ENCODE results near the gene UTF1.
A peak's percentile ranks its signal among the peaks of the same experiment; 100 is the strongest.

The UTF1 gene

GRCh38 chr10:133270773-133271297 is 40.8 kb downstream of the UTF1 start:
- DNase-seq (ENCODE audit: low read depth, low spot score): no peak
- H3K4me3 ChIP-seq (ENCODE audit: low read length): no peak overlapping the region

GRCh38 chr10:133271521-133272300 is 41.7 kb downstream of the UTF1 start:
- no peak overlapping the region for H3K4me3 ChIP-seq (ENCODE audit: low read length)

GRCh38 chr10:133272301-133272963 is 42.4 kb downstream of the UTF1 start:
- H3K4me3 ChIP-seq (ENCODE audit: low read length): no peak overlapping the region
- no peak for DNase-seq (ENCODE audit: low read depth, low spot score)

More at GRCh38 chr10:133271521-133272300, 41.7 kb downstream of the UTF1 start:
- DNase-seq (ENCODE audit: low read depth, low spot score): no peak

DNA sequence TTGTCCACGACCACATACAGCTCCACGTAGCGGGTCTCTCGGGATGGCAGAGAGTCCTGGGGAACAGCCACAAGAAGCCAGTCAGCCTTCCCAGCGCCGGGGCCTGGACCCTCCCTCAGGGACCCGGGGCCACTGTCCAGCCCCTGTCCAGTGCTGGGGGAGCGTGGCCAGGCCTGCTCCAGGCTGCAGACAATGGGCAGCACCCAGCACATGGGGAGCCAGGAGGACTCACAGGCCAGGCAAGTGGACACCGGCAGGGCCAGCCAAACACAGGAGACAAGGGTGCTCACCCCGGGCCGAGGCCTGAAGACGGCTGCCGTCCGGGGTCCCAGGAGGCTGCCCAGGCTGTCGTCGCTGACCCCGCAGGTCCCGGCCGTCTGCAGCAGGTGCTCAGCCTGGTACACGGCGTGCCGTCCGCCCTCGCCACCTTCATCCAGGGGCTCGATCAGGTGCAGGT is 43.0 kb downstream of the UTF1 start:
- H3K4me3 ChIP-seq (ENCODE audit: low read length): no peak overlapping the region
- no peak for DNase-seq (ENCODE audit: low read depth, low spot score)

GRCh38 chr10:133273534-133274143 is 43.6 kb downstream of the UTF1 start:
- DNase-seq (ENCODE audit: low read depth, low spot score): no peak
- no peak overlapping the region for H3K4me3 ChIP-seq (ENCODE audit: low read length)

- peak; percentile 41 for DNase-seq (ENCODE audit: low read depth, low spot score)
- H3K4me3 ChIP-seq (ENCODE audit: low read length): peak overlapping the region; percentile 5; the same call in 1 of the 2 replicates
Measured at GRCh38 chr10:133274751-133275683, 45.0 kb downstream of the UTF1 start.

- no peak for DNase-seq (ENCODE audit: low read depth, low spot score)
- no peak overlapping the region for H3K4me3 ChIP-seq (ENCODE audit: low read length)
Measured at GRCh38 chr10:133275684-133276092, 45.7 kb downstream of the UTF1 start.

DNA sequence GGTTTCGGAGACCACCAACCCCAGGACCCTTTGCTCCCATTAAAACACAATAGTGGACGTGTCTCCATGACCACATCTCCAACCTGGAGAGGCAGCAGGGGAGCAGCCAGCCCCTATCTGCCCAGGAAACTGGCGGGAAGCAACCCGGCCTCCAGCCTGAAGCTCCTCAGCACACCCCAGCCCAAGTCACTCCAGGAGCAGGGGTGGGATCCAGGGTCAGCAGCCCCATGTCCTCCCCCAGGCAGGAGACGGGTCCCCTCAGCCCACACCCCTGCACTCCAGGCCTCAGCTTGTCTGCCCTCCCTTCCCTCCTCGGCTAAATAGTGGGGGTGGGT is 46.0 kb downstream of the UTF1 start:
- no peak overlapping the region for H3K4me3 ChIP-seq (ENCODE audit: low read length)
- DNase-seq (ENCODE audit: low read depth, low spot score): no peak

- DNase-seq (ENCODE audit: low read depth, low spot score): no peak
Measured at GRCh38 chr10:133276435-133277201, 46.6 kb downstream of the UTF1 start, which contains the start of gene ADAM8. Gene ADAM8, minus strand, starts transcription at chr10:133276868. Its CDS starts 51 bp downstream, at chr10:133276817.

GRCh38 chr10:133277277-133277992 is 47.4 kb downstream of the UTF1 start:
- no peak for DNase-seq (ENCODE audit: low read depth, low spot score)
- H3K4me3 ChIP-seq (ENCODE audit: low read length): no peak overlapping the region

More at GRCh38 chr10:133276435-133277201, 46.6 kb downstream of the UTF1 start, which contains the start of gene ADAM8:
- H3K4me3 ChIP-seq (ENCODE audit: low read length): no peak within 1 kb of the TSS

- H3K4me3 ChIP-seq (ENCODE audit: low read length): no peak overlapping the region
- DNase-seq (ENCODE audit: low read depth, low spot score): no peak
Measured at GRCh38 chr10:133277993-133278576, 48.1 kb downstream of the UTF1 start.

- DNase-seq (ENCODE audit: low read depth, low spot score): no peak
- H3K4me3 ChIP-seq (ENCODE audit: low read length): no peak overlapping the region
Measured at GRCh38 chr10:133278577-133279265, 48.7 kb downstream of the UTF1 start.

DNA sequence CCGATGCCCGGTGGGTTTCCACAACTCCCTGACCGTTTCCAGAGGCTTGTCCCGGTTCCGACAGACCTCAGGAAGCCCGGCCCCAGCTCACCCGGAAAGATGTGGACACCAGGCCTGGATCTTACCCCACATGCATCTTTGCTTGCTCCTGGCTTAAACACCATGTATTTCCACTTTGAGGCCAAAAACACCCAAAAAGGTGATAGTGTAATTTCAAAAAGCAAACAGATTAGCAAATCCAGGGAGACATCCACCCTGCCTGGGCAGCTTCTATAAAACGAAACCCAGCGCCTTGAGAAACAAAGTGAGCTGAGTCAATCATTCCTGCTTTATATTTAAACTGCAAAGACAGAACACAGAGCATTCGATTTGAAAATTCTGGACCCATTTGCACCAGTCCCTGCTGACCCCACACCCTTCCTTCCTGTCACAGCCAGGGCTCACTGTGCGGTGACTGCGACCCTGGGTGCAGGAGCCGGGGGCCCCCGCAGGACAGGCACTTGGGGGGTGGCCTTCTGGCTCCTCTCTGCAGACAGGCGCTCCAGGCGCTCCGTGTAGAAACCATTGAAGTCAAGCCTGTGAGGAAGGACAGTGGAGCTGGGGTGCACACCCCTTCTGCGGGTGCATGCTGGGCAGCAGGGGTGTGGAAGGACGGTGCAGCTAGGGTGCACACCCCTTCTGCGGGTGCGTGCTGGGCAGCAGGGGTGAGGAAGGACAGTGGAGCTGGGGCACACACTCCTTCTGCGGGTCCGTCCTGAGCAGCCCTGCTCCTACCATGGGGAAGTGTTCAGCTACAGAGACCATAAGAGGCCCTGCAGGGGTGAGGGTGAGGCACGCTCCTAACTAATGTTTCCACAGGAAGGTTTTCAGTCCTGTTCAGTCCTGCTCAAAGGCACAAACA is 49.6 kb downstream of the UTF1 start:
- no peak for DNase-seq (ENCODE audit: low read depth, low spot score)
- no peak overlapping the region for H3K4me3 ChIP-seq (ENCODE audit: low read length)

- no peak overlapping the region for H3K4me3 ChIP-seq (ENCODE audit: low read length)
Measured at GRCh38 chr10:133280391-133281059, 50.5 kb downstream of the UTF1 start.

DNA sequence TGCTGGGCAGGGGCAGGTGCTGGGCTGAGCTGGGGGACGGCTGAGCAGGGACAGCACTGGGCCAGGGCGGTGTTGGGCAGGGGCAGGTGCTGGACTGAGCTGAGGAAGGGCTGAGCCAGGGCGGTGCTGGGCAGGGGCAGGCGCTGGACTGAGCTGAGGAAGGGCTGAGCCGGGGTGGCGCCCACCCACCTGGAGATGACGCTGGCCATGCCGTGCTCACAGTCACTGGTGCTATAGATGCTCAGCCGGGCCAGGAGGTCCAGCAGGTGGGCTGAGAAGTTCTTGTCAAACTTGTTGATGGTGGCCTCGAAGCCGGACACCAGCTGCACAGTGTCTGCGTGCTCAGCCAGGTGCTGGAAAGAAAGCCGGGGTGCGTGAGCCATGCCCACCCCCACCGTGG is 51.1 kb downstream of the UTF1 start:
- no peak overlapping the region for H3K4me3 ChIP-seq (ENCODE audit: low read length)

More at GRCh38 chr10:133280391-133281059, 50.5 kb downstream of the UTF1 start:
- DNase-seq (ENCODE audit: low read depth, low spot score): no peak

More for the DNA sequence above, 51.1 kb downstream of the UTF1 start:
- DNase-seq (ENCODE audit: low read depth, low spot score): no peak
